Heart left ventricle (tissue), 16 donors: ENCODE results near the gene DENND4B. TPM values are rescaled to one million over a fixed set of nuclear protein-coding genes. Genes with fewer than 3 reads are reported as not detected.

ENCODE experiments used
- ATAC-seq, 4 donors: fragments of 200-7000 bp; cut with Tn5 transposase; one replicate each; pipeline ENCODE4 v1.9.1; 2020 to 2022; ENCODE audit warnings: moderate library complexity in 4 of 4, mild to moderate bottlenecking in 3 of 4, moderate number of reproducible peaks in 1 of 4
- DNase-seq, 5 donors: peaks; one replicate each; pipeline ENCODE4 v3.0.0-alpha.2; 2020
- H3K27ac ChIP-seq, 12 donors: fragments of 200-600 bp; sonication (generic) in 4 of 12; one replicate each; pipeline versions ENCODE4 v1.5.0 to v1.8.0; 2016 to 2022; ENCODE audit warnings: mild to moderate bottlenecking in 2 of 12
- H3K27me3 ChIP-seq, 9 donors: fragments of 200-600 bp; sonication (generic) in 2 of 9; one replicate each; pipeline versions ENCODE4 v1.5.1 to v1.8.0; 2016 to 2022; ENCODE audit warnings: mild to moderate bottlenecking in 3 of 9
- H3K36me3 ChIP-seq, 9 donors: fragments of 200-600 bp; sonication (generic) in 2 of 9; one replicate each; pipeline versions ENCODE4 v1.5.0 to v1.8.0; 2018 to 2022; ENCODE audit warnings: mild to moderate bottlenecking in 2 of 9
- H3K4me1 ChIP-seq, 12 donors: fragments of 200-600 bp; sonication (generic) in 4 of 12; one replicate each; pipeline versions ENCODE4 v1.5.0 to v1.8.0; 2016 to 2022; ENCODE audit warnings: mild to moderate bottlenecking in 3 of 12
- H3K4me3 ChIP-seq, 12 donors: fragments of 200-600 bp; sonication (generic) in 4 of 12; one replicate each; pipeline versions ENCODE4 v1.5.0 to v1.8.0; 2017 to 2022; ENCODE audit warnings: mild to moderate bottlenecking in 9 of 12, moderate library complexity in 4 of 12
- H3K9me3 ChIP-seq, 12 donors: fragments of 200-600 bp; sonication (generic) in 4 of 12; one replicate each; pipeline versions ENCODE4 v1.5.0 to v1.8.0; 2016 to 2022; ENCODE audit warnings: mild to moderate bottlenecking in 1 of 12
- POLR2A ChIP-seq, 2 donors: fragments of 450-650 bp; IDR thresholded peaks; one replicate each; pipeline ENCODE4 v1.6.1; 2017; ENCODE audit warnings: antibody characterized with exemption in 2 of 2, mild to moderate bottlenecking in 2 of 2, moderate library complexity in 2 of 2
- WGBS, 4 donors: extraction: QIAGEN DNeasy Blood & Tissue Kit in 2 of 4; methylation state at CpG; one replicate each; pipeline versions ENCODE4 v1.1.5 to v1.1.7; 2013 to 2018; 5-methylcytosine and 5-hydroxymethylcytosine counted together
- intact Hi-C, 10 donors: fragments of 100-400 bp; cut with DNase I; formaldehyde crosslinking; loops; one replicate each; pipeline versions ENCODE4 v1.11.1 to v1.14.2; 2022
- polyA plus RNA-seq, 2 donors: library from polyadenylated mRNA; stranded (reverse); fragments of 200-250 nt; gene quantifications; one replicate each; pipeline ENCODE4 v1.2.3, GENCODE V29; 2013
- total RNA-seq, 9 donors: library from RNA; depleted of rRNA in 2 of 9; stranded (reverse); fragments of >200 nt in 2 of 9; fragmentation: NEBNext Ultra II Directional in 3 of 9; extraction: Animal tissue kit (Norgen Biotek cat#: 25700) in 3 of 9; gene quantifications; one replicate each; pipeline versions ENCODE4 v1.1.0 to v1.2.4, GENCODE V29; 2016 to 2023
- TF ChIP-seq, protein P1 (sequence below), 12 donors: fragments of 200-600 bp; sonication (generic) in 4 of 12; IDR thresholded peaks; one replicate each; pipeline versions ENCODE4 v1.5.0 to v1.8.0; 2018 to 2022; ENCODE audit warnings: antibody characterized with exemption in 12 of 12, mild to moderate bottlenecking in 5 of 12
- donor health status: ischemic (EF 13 %, LVEDD 7.1; RV severe dilation, severe dysfunction).
- donor health status: healthy with polysubstance abuse.
- donor health status: DM: no; HTN: yes; CAD: no.
- donor health status: DM: no; HTN: no; CAD: no.
- donor health status: ischemic (EF 25% LVEDD 6.9; RV normal size, moderate dysfunction).
- donor health status: ischemic (EF 25% LVEDD 5.7; RV mildly dilated, moderate dysfunction).
- donor health status: healthy.
- donor health status: DM: yes; HTN: yes; CAD: no.
- donor health status: ischemic (EF 35%, LVEDD 5.7; RV mildly dilated, moderate dysfunction).
- donor health status: nonischemic (EF 11% LVEDD 7.7; RV severe dilation, severe dysfunction).
- donor health status: DM: yes; HTN: yes; CAD: no.
- donor health status: PGD.
- donor health status: ischemic (EF 29% LVEDD 5.4; RV normal size, mild dysfunction).
- donor health status: nonischemic (EF 23%, LVEDD 6.1; RV moderate dilation, normal function).

DENND4B gene
- total and polyA plus RNA-seq, 11 donors: 30.5 to 60.7 (median 40.8) TPM

DNA sequence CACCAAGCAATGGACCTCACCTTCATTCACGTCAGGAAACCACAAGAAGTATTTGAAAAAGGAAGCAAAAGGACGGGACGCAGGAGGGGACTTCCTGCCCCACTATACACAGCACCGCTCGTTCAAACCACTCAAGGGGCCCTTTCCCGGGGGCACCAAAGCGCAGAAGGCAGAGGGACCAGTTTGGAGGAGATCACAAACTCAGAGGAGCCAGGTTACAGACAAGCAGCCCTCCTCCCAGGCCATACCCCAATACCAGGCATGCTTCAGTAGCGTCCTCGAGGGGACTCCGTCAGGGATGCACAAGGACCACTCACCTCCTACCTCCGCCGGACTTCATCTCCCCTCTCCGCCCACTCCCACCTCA, 11.2 kb upstream of the DENND4B start:
- Histone ChIP-seq H3K4me1 (peaks cover 10 to 71% (median 56%) of the 10 kb centered on the region in 12 donors), H3K9me3 (no peaks in the 10 kb centered on the region), H3K27ac (peak overlapping the region; percentile 87 to 99 (median 94)), H3K4me3 (peak overlapping the region; percentile 82 to 100 (median 93)), H3K36me3 (peaks cover 0 to 46% (median 34%) of the 10 kb centered on the region in 9 donors), H3K27me3 (no peaks in the 10 kb centered on the region)
- intact Hi-C loops: loop anchor here in 3 of 10 donors (1.0 to 10.0 kb wide), 3 partner anchors 11 to 163 kb away; partner anchors contain the start of genes DENND4B (in 1 of the 3) and GATAD2B (in 1 of the 3)
- DNase-seq (no peak), ATAC-seq (peak in 1 of 4 donors; percentile 1)
- no peak for TF ChIP-seq POLR2A (IDR thresholded peaks at IDR 0.05)
- TF ChIP-seq, protein P1, sequence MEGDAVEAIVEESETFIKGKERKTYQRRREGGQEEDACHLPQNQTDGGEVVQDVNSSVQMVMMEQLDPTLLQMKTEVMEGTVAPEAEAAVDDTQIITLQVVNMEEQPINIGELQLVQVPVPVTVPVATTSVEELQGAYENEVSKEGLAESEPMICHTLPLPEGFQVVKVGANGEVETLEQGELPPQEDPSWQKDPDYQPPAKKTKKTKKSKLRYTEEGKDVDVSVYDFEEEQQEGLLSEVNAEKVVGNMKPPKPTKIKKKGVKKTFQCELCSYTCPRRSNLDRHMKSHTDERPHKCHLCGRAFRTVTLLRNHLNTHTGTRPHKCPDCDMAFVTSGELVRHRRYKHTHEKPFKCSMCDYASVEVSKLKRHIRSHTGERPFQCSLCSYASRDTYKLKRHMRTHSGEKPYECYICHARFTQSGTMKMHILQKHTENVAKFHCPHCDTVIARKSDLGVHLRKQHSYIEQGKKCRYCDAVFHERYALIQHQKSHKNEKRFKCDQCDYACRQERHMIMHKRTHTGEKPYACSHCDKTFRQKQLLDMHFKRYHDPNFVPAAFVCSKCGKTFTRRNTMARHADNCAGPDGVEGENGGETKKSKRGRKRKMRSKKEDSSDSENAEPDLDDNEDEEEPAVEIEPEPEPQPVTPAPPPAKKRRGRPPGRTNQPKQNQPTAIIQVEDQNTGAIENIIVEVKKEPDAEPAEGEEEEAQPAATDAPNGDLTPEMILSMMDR (IDR thresholded peaks at IDR 0.05): no peak
- 0 to 1% (median 0%) methylated on average over 13 of the region's 13 CpGs for WGBS, 4 donors

DNA sequence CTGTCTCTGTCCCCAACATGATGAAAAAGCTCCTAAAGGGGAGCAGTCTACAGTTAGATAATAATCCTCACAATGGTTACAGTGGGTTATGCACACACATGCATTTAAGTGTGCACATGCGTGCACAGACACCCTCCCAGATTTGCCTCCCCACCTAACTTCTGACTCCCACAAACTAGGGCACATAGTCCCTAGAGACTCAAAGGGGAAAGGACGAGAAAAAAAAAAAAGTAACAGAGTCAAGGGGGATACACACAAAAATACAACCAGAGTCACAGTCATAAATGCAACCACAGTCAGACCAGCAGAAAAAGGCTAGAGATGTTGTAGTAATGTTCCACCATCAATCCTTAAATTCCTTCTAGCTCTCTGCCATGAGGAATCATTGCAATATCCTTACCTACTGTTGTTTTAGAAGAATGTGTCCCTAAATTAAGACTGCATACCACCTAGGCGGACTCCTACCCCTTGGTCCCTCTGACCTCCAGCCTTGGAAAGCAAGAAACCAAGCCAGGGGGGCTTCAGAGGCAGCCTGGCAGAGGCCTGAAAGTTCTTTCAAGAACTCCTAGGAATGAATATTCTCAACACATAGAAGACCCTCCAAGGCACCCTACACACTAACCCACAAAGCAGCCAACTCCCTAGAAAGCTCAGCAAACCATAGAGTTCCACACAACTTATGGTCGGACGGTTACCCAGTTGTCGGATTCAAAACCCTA, 10.6 kb upstream of the DENND4B start:
- DNase-seq (no peak), ATAC-seq (no peak)
- TF ChIP-seq, protein P1 (IDR thresholded peaks at IDR 0.05): no peak
- TF ChIP-seq POLR2A (IDR thresholded peaks at IDR 0.05): no peak
- Histone ChIP-seq H3K9me3 (no peaks in the 10 kb centered on the region), H3K36me3 (peaks cover 0 to 52% (median 40%) of the 10 kb centered on the region in 9 donors), H3K27ac (peak overlapping the region in 10 of 12 donors; percentile 87 to 99 (median 95)), H3K4me3 (peak overlapping the region; percentile 82 to 100 (median 93)), H3K27me3 (no peaks in the 10 kb centered on the region), H3K4me1 (peaks cover 10 to 65% (median 50%) of the 10 kb centered on the region in 12 donors)
- WGBS, 4 donors: 26 to 33% (median 30%) methylated on average over 6 of the region's 6 CpGs
- intact Hi-C loops: loop anchor here in 2 of 10 donors (5.0 to 10.0 kb wide), 2 partner anchors 35 to 162 kb away; partner anchors contain the start of gene GATAD2B (in 1 of the 2)

DNA sequence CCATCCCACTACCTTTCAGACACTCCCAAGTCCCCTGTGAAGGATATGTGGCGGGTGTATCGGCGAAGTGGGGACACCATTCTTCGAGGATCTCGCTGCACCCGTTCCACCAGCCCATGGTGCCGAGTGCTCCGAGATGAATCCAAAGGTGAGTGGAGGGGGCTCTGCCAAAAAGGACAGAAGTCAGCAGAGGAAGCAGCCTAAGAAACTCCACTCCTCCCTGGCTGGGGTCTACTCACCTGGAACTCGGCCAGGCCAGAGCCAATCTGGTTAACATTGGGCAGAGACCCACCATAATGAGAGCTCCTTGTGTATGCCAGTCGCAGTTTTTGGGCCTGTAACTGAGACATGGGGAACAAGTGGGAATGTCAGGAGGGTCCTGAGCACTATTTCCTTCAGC, 8.3 kb upstream of the DENND4B start:
- Histone ChIP-seq H3K9me3 (no peaks in the 10 kb centered on the region), H3K36me3 (peaks cover 0 to 56% (median 51%) of the 10 kb centered on the region in 9 donors), H3K4me1 (peaks cover 5 to 45% (median 36%) of the 10 kb centered on the region in 12 donors), H3K27ac (no peak overlapping the region), H3K27me3 (no peaks in the 10 kb centered on the region), H3K4me3 (no peak overlapping the region)
- DNase-seq (peak in 1 of 5 donors; percentile 17), ATAC-seq (no peak)
- intact Hi-C loops: loop anchor here in 2 of 10 donors (5.0 to 10.0 kb wide), 2 partner anchors 33 to 160 kb away; partner anchors contain the start of gene GATAD2B (in 1 of the 2)
- no peak for TF ChIP-seq POLR2A (IDR thresholded peaks at IDR 0.05)
- TF ChIP-seq, protein P1 (IDR thresholded peaks at IDR 0.05): no peak
- 94 to 99% (median 96%) methylated on average over 10 of the region's 10 CpGs for WGBS, 4 donors

DNA sequence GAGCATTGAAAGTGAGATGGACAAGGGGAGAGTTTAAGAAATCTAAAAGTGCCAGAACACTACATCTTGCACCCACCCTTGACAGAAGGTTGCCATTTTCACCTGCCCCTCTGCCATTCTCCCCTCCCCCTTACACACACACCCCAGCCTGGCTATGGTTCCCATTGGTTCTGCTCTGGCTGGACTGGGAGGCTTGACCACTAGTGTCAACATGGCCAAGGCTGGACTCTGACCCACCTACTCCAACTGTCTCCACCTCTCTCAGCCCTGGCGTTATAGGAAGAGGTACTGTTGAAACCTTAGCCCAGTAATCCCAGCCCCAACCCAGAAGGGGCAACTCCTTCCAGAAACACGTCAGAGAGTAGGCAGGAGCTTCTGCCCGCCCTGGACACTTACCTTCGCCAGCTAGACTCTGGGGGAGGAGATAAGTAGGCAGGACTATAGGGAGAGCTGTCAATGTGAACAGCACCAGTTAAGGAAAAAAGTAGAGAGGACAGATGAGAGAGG, 7.4 kb upstream of the DENND4B start:
- peaks cover 5 to 36% (median 27%) of the 10 kb centered on the region in 12 donors for H3K4me1 ChIP-seq
- TF ChIP-seq, protein P1 (IDR thresholded peaks at IDR 0.05): no peak
- no peak for TF ChIP-seq POLR2A (IDR thresholded peaks at IDR 0.05)
- H3K9me3 ChIP-seq: no peaks in the 10 kb centered on the region
- ATAC-seq: no peak
- H3K27ac ChIP-seq: no peak overlapping the region
- peak in 1 of 5 donors; percentile 11 for DNase-seq
- no peak overlapping the region for H3K4me3 ChIP-seq
- intact Hi-C loops: loop anchor here in 1 of 10 donors (10.0 kb wide), 1 partner anchor 159 kb away; no protein-coding TSS in a partner anchor
- H3K36me3 ChIP-seq: peaks cover 0 to 61% (median 58%) of the 10 kb centered on the region in 9 donors
- 80 to 87% (median 81%) methylated on average over 4 of the region's 4 CpGs for WGBS, 4 donors
- H3K27me3 ChIP-seq: no peaks in the 10 kb centered on the region
